Muscle of arm (tissue), 12 donors: Measurements from ENCODE around the gene TRAF3. TPM values are rescaled to one million over a fixed set of nuclear protein-coding genes. Genes with fewer than 3 reads are reported as not detected.
"Not testable (repeated sequence)": the region's sequence is repeated elsewhere in the genome, so short reads cannot be mapped to it uniquely, and the experiment has no call there.

Experiments
- DNase-seq: peaks from one replicate; pipeline ENCODE4 v3.0.0-alpha.2; 2013
- polyA plus RNA-seq, 12 donors: library from polyadenylated mRNA; unstranded; fragments of 120-200 nt; gene quantifications; one replicate each; pipeline ENCODE4 v1.2.1, GENCODE V29; 2013; ENCODE audit not compliant: insufficient read length in 12 of 12

TRAF3 gene
- polyA plus RNA-seq, 12 donors: 9.6 to 19.3 (median 13.9) TPM; not detected in 1

DNA sequence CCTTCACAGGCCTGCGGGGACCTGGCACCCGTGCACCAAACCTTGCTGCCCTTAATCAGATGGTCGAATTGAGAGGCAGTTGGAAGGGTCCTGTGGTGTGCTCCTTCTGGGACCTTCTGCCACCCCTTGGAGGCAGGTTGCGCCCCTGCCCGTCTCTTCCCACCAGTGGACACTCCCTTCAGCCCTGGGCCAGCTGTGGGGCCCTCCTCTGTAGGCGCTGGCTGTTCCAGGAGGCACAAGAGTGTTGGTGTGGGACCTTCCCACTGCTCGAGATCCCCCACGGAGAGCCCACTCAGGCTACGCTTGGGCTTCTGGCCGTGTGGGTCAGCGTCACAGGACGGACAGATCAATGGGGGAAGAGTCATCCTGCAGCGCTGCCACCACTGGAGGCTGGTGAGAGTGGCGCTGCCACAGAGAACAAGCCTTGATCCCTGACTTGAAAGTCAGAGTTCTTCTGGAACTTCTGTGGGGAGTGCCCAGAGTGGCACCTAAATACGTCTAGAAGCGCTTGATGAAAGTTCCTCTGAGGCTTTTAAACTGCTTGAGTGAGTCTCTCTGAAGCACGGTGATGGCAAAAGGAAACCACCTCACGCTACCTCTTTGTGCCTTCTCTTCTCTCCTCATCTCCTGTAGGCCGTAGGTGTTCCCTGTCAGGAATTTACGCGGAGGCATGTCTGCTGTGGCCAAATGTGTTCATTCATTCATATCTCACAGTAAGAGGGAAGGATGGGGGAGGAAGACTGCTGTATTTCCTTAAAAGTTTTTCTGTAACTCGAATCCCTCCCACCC is 48.3 kb downstream of the TRAF3 start:
- DNase-seq: no peak

- DNase-seq: no peak
These were observed 48.9 kb downstream of the TRAF3 start for GRCh38 chr14:102826161-102826560.

- no peak for DNase-seq
These were observed 49.8 kb downstream of the TRAF3 start for GRCh38 chr14:102826751-102827675.

DNA sequence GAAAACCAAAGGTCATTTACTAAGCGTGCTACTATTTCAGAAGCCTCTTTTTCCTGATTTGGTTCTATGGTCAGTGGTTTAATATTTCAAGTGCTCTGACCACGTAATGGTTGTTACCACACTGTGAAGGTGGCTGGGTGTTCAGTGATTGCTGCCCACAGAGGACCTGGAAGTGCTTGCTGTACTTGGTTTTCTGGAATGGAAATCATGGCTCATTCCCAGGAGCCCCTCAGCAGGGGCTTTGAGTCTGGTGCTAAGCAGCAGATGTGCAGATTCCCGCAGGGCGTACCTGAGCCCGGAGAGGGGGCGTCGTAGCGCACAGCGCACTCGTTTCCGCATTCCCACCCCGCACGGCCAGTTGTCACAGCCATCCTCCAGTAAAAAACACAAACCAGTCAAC is 50.5 kb downstream of the TRAF3 start:
- no peak for DNase-seq

DNA sequence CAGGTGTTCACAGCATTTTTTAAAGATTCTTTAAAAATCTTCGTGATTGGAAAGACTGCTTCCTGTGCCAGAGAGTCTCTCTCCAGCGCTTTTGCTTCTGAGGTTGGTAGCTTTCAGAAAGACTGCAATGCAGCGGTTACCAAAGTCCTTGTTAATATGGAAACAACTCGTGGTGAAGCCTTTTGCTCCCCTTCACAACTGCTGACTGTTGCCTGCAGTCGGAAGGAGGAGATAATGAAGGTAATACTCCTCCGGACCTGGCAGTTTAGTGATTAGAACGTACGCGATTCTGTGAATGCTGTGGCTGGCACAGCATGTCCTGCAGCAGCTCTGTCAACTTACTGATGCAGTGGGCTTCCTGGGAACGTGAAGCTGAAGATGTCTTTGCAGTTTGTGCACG is 50.9 kb downstream of the TRAF3 start:
- DNase-seq: no peak

DNA sequence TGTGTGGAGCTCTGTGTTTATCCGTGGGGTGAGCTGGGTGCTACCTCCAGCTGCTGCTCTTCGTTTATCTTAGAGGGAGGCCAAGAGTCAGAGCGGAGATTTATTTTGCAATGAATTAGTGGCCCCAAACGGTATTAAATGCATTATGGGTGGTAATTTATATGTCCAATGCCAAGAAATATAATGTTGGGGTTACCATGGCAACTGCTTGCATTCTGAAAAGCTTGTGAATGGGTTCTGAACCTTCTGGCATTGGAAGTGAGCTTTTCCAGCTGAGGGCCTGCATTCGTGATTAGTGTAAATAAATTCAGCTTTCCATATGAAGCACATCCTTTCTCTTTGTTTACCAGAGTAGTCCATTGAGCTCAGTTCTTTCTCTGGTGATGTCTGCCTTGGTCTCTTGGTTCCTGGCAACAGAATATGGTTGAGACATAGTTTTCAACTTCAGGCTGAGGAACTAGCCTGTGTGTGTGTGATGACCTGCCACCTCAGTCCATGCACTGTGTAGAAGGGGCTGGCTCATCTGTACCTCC is 51.8 kb downstream of the TRAF3 start:
- DNase-seq: peak; percentile 15

GRCh38 chr14:102830474-102831045 is 53.3 kb downstream of the TRAF3 start:
- no peak for DNase-seq

DNA sequence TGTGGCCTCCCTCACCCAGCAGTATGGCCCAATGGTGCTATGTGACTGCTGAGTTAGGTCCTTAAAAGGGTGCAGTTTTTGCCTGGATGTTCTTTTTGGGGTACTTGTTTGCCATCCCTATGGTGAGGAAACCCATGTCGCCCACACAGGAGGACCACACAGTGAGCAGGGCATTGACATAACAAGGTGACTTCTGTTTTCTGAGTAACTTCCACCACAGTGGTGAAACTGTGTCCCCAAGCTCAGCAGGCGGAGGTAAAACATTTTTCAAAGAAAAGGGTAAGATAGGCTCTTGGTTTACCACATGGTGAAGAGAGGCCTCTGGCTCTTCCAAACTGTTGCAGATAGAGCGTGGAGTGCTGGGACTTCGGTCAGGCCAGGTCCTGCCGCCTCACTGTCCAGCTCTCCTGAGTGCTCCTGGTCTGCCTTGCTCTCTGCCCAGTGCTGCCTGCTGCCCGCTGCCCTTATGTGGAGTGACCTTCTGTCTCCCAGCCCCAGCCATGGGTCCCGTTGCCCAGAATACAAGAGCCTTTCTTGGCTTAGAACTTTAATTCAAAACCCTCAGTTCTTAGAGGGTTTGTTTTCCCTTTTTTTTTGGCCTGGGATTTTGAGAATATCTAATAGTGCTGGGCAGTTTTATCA is 54.0 kb downstream of the TRAF3 start:
- no peak for DNase-seq

DNA sequence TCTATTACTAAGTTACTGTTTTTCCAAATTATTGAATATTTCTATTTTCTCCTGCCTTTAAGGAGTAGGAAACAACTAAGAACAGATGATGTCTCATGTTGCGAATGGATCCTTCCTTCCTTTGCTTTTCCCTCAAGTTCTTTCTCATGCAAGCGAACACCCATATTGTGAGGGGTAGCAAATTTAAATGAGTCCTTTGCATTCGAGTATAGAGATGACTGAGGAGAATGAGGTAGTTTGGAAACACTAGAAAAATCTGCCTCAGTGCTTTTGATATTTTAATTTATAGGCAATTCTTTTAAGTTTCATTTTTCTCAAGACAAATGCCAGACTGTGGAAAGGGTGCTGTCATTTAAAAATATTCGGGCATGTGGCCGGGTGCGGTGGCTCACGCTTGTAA is 56.1 kb downstream of the TRAF3 start:
- DNase-seq: no peak

DNA sequence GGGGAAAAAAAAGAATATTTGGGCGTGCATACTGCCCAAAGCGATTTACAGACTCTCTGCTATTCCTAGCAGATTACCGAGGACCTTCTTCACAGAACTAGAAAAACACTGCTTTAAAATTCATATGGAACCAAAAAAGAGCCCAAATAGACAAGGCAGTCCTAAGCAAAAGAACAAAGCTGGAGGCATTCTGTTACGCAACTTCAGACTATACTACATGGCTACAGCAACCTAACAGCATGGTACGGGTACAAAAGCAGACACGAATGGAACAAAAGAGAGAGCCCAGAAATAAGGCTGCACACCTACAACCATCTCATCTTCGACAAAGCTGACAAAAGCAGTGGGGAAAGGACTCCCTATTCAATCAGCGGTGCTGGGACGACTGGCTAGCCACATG is 56.7 kb downstream of the TRAF3 start:
- no peak for DNase-seq

DNA sequence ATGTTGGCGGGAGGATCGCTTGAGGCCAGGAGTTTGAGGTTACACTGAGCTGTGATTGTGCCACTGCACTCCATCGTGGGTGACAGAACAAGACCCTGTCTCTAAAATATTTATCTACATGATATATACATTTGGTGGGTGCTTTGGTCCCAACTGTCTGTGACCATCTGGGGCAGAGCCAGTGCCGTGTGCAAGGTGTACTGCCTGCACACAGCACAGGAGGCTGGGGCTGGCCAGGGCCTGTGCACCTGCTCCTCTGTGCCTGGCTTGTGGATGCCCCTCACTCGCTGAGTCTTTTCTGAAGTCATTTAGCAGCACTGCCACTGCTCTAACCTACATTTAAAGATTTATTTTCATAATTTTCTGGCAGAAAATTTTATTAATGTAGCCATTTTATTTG is 58.7 kb downstream of the TRAF3 start:
- DNase-seq: no peak

GRCh38 chr14:102837120-102837519 is 59.9 kb downstream of the TRAF3 start:
- DNase-seq: not testable (repeated sequence)

DNA sequence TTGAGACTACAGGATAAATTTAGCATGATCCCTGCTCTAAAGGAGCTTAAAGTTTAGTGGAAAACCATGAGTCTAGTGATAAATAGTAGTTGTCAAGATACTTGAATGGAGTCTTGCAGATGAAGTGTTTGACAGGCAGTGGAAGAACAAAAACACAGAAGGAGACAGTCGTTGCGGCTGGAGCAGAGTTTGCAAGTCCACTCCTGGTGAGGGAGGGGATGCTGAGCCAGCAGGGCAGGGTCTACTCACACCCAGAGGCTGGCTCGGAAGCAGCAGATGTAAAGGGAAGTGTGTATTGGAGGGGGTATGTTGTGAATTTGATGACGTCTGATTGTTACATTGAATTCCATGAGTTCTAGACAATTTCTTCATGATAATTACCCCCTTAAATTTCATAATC is 61.3 kb downstream of the TRAF3 start:
- no peak for DNase-seq

DNA sequence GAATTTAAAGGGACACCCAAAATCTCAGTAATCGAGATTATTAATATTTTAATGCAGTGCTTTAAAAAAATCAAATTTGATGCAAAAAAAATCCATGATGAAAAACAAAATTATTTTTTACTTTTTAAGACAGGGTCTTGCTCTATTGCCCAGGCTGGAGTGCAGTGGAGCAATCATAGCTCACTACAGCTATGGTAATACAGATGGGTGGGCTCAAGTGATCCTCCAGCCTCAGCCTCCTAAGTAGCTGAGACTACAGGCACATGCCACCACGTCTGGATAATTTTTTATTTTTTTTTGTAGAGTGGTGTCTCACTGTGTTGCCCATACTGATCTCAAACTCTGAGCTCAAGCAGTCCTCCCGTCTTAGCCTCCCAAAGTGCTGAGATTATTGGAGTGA is 62.9 kb downstream of the TRAF3 start:
- DNase-seq: no peak

GRCh38 chr14:102840771-102841528 is 63.7 kb downstream of the TRAF3 start:
- no peak for DNase-seq

- DNase-seq: peak; percentile 23
These were observed 71.7 kb downstream of the TRAF3 start for GRCh38 chr14:102848830-102849525.

- no peak for DNase-seq
These were observed 72.5 kb downstream of the TRAF3 start for GRCh38 chr14:102849526-102850379.

- no peak for DNase-seq
These were observed 76.4 kb downstream of the TRAF3 start for GRCh38 chr14:102853648-102854047.

GRCh38 chr14:102854091-102854703 is 76.9 kb downstream of the TRAF3 start:
- DNase-seq: no peak
